Endothelial cell (in vitro differentiated cells): ENCODE results near the gene CEP85. TPM values are rescaled to one million over a fixed set of nuclear protein-coding genes. Genes with fewer than 3 reads are reported as not detected.
"Not testable (repeated sequence)": the region's sequence is repeated elsewhere in the genome, so short reads cannot be mapped to it uniquely, and the experiment has no call there.

Experiments
- DNase-seq: peaks from one replicate; pipeline ENCODE4 v3.0.0; 2021; ENCODE audit warnings: low spot score
- H3K27ac Mint-ChIP-seq: one replicate; pipeline ENCODE4 v1.8.0; 2021; ENCODE audit warnings: mixed read lengths, inconsistent platforms; ENCODE audit not compliant: unreplicated experiment
- H3K27me3 Mint-ChIP-seq: one replicate; pipeline ENCODE4 v1.8.0; 2021; ENCODE audit warnings: mild to moderate bottlenecking, moderate library complexity, mixed read lengths, inconsistent platforms; ENCODE audit not compliant: unreplicated experiment
- H3K36me3 Mint-ChIP-seq: one replicate; pipeline ENCODE4 v1.8.0; 2021; ENCODE audit warnings: mild to moderate bottlenecking, low read depth, mixed read lengths, inconsistent platforms; ENCODE audit not compliant: unreplicated experiment
- H3K4me1 Mint-ChIP-seq: one replicate; pipeline ENCODE4 v1.8.0; 2021; ENCODE audit warnings: mild to moderate bottlenecking, mixed read lengths, inconsistent platforms; ENCODE audit not compliant: unreplicated experiment
- H3K4me3 Mint-ChIP-seq: one replicate; pipeline ENCODE4 v1.8.0; 2021; ENCODE audit warnings: mild to moderate bottlenecking, mixed read lengths, inconsistent platforms; ENCODE audit not compliant: unreplicated experiment
- H3K9me3 Mint-ChIP-seq: one replicate; pipeline ENCODE4 v1.8.0; 2021; ENCODE audit warnings: mixed read lengths, inconsistent platforms; ENCODE audit not compliant: unreplicated experiment
- CTCF ChIP-seq: fragments of 200-600 bp; sonication (generic); IDR thresholded peaks from one replicate; pipeline ENCODE4 v1.5.0; 2021; ENCODE audit warnings: antibody characterized with exemption; ENCODE audit not compliant: unreplicated experiment
- total RNA-seq: library from RNA; stranded (reverse); fragmentation: NEBNext Ultra II Directional; extraction: Animal tissue kit (Norgen Biotek cat#: 25700); gene quantifications from one replicate; pipeline ENCODE4 v1.2.1, GENCODE V29; 2021; ENCODE audit not compliant: unreplicated experiment

CEP85 gene
- total RNA-seq, 1 donor from 2014 or later = 9.7 TPM

GRCh38 chr1:26305667-26306289 is 71.8 kb downstream of the CEP85 start:
- H3K4me1 Mint-ChIP-seq = peaks cover 29% of the 10 kb centered on the region
- no peaks in the 10 kb centered on the region for H3K9me3 Mint-ChIP-seq
- H3K27ac Mint-ChIP-seq = peak overlapping the region; percentile 95
- DNase-seq = no peak
- H3K27me3 Mint-ChIP-seq = peaks cover 2% of the 10 kb centered on the region
- H3K4me3 Mint-ChIP-seq = peak overlapping the region; percentile 99
- H3K36me3 Mint-ChIP-seq = no peaks in the 10 kb centered on the region
- TF ChIP-seq CTCF = no peak

- Mint-ChIP-seq H3K27ac (peak within 1 kb of the TSS; percentile 95), H3K27me3 (peaks cover 2% of the 10 kb centered on the region), H3K36me3 (no peaks in the 10 kb centered on the region), H3K4me3 (peak within 1 kb of the TSS; percentile 99), H3K9me3 (no peaks in the 10 kb centered on the region), H3K4me1 (peaks cover 29% of the 10 kb centered on the region)
- peak; percentile 88 for DNase-seq
- no peak for TF ChIP-seq CTCF
These were observed 72.6 kb downstream of the CEP85 start, which contains the start of gene UBXN11 for GRCh38 chr1:26306290-26307229. Gene UBXN11, minus strand, starts transcription at chr1:26306636. Its CDS starts 3,753 bp downstream, at chr1:26302883.

GRCh38 chr1:26307363-26307781 is 73.4 kb downstream of the CEP85 start:
- H3K9me3 Mint-ChIP-seq = no peaks in the 10 kb centered on the region
- peaks cover 2% of the 10 kb centered on the region for H3K27me3 Mint-ChIP-seq
- DNase-seq = no peak
- no peak overlapping the region for H3K4me3 Mint-ChIP-seq
- H3K36me3 Mint-ChIP-seq = no peaks in the 10 kb centered on the region
- H3K4me1 Mint-ChIP-seq = peaks cover 28% of the 10 kb centered on the region
- no peak for TF ChIP-seq CTCF
- no peak overlapping the region for H3K27ac Mint-ChIP-seq

GRCh38 chr1:26307966-26308899 is 74.2 kb downstream of the CEP85 start:
- not testable (repeated sequence) for DNase-seq, H3K27me3 Mint-ChIP-seq, H3K27ac Mint-ChIP-seq, H3K9me3 Mint-ChIP-seq, H3K4me3 Mint-ChIP-seq, H3K36me3 Mint-ChIP-seq
- H3K4me1 Mint-ChIP-seq = peaks cover 20% of the 10 kb centered on the region

GRCh38 chr1:26314501-26314900 is 80.5 kb downstream of the CEP85 start:
- Mint-ChIP-seq H3K9me3 (no peaks in the 10 kb centered on the region), H3K36me3 (no peaks in the 10 kb centered on the region), H3K4me1 (peaks cover 10% of the 10 kb centered on the region), H3K27me3 (peaks cover 6% of the 10 kb centered on the region), H3K27ac (no peak overlapping the region), H3K4me3 (no peak overlapping the region)
- DNase-seq = no peak
- no peak for TF ChIP-seq CTCF
